Prostate gland (tissue), 2 donors: Measurements from ENCODE around the gene ZMAT5. TPM values are rescaled to one million over a fixed set of nuclear protein-coding genes. Genes with fewer than 3 reads are reported as not detected.
A peak's percentile ranks its signal among the peaks of the same experiment; 100 is the strongest.

Experiments
- DNase-seq: peaks from one replicate; pipeline ENCODE4 v3.0.0-alpha.2; 2019; ENCODE audit warnings: low spot score
- H3K27ac ChIP-seq, 2 donors: fragments of 200-600 bp; sonication (generic); 2 replicates each; pipeline ENCODE4 v1.5.1; 2017 to 2019
- H3K27me3 ChIP-seq: fragments of 200-600 bp; sonication (generic); replicated peaks from 2 replicates; pipeline ENCODE4 v1.5.1; 2019; ENCODE audit not compliant: insufficient read depth
- H3K36me3 ChIP-seq, 2 donors: fragments of 200-600 bp; sonication (generic); 1 replicate in 1 of 2; 2 replicates in 1 of 2; pipeline versions ENCODE4 v1.5.1 to v1.8.1; 2017 to 2019
- H3K4me1 ChIP-seq: fragments of 200-600 bp; sonication (generic); replicated peaks from 2 replicates; pipeline ENCODE4 v1.5.1; 2019
- H3K4me3 ChIP-seq, 2 donors: fragments of 200-600 bp; sonication (generic); 2 replicates each; pipeline ENCODE4 v1.5.1; 2017 to 2019
- H3K9me3 ChIP-seq: fragments of 200-600 bp; sonication (generic); 2 replicates; pipeline ENCODE4 v1.5.1; 2017
- CTCF ChIP-seq, 4 experiments: fragments of 200-600 bp in 2 of 4; fragments of 450-650 bp in 2 of 4; sonication (generic) in 2 of 4; IDR thresholded peaks; 1 replicate in 3 of 4; 2 replicates in 1 of 4; pipeline ENCODE4 v1.5.1; 2016 to 2019; ENCODE audit warnings: antibody characterized with exemption in 4 of 4, mild to moderate bottlenecking in 2 of 4, moderate library complexity in 2 of 4
- POLR2A ChIP-seq: fragments of 450-650 bp; IDR thresholded peaks from one replicate; pipeline ENCODE4 v1.6.1; 2016; ENCODE audit warnings: antibody characterized with exemption, mild to moderate bottlenecking
- POLR2AphosphoS5 ChIP-seq: sonication (generic); formaldehyde crosslinking; IDR thresholded peaks from one replicate; pipeline ENCODE4 v1.6.1; 2017; ENCODE audit warnings: antibody characterized with exemption
- WGBS: methylation state at CpG from one replicate; pipeline ENCODE4 v1.1.5; 2018; 5-methylcytosine and 5-hydroxymethylcytosine counted together
- intact Hi-C: fragments of 100-400 bp; cut with DNase I; formaldehyde crosslinking; loops from one replicate; pipeline ENCODE4 v1.14.2; 2022
- total RNA-seq, 2 donors: library from RNA; depleted of rRNA; stranded (reverse); fragments of >200 nt; gene quantifications; one replicate each; pipeline ENCODE4 v1.1.0, GENCODE V29; 2016

The ZMAT5 gene
- total RNA-seq, 2 donors from 2014 or later = 32.9 to 33.5 TPM

- 28% methylated on average over 5 of the region's 5 CpGs for WGBS
- Histone ChIP-seq H3K4me3 (no peak overlapping the region), H3K27me3 (no peaks in the 10 kb centered on the region), H3K36me3 (peaks cover 0 to 26% of the 10 kb centered on the region in 2 donors), H3K27ac (no peak overlapping the region), H3K4me1 (peaks cover 8% of the 10 kb centered on the region), H3K9me3 (no peaks in the 10 kb centered on the region)
- TF ChIP-seq POLR2AphosphoS5 (no peak), CTCF (IDR thresholded peaks at IDR 0.05) (no peak), POLR2A (no peak)
- intact Hi-C loops = no loop called here
- DNase-seq = no peak
Measured at GRCh38 chr22:29786031-29786430, 19.2 kb upstream of the ZMAT5 start.

GRCh38 chr22:29784451-29785361 is 17.9 kb upstream of the ZMAT5 start:
- Histone ChIP-seq H3K4me1 (peaks cover 8% of the 10 kb centered on the region), H3K9me3 (no peaks in the 10 kb centered on the region), H3K36me3 (peaks cover 0 to 13% of the 10 kb centered on the region in 2 donors), H3K4me3 (no peak overlapping the region), H3K27me3 (no peaks in the 10 kb centered on the region), H3K27ac (peak overlapping the region; percentile 43 to 53)
- no peak for DNase-seq
- TF ChIP-seq POLR2AphosphoS5 (peak; percentile 39), CTCF (IDR thresholded peaks at IDR 0.05) (no peak)
- 24% methylated on average over 9 of the region's 9 CpGs for WGBS
- intact Hi-C loops = no loop called here

GRCh38 chr22:29782061-29782845 is 15.4 kb upstream of the ZMAT5 start:
- DNase-seq = peak; percentile 89
- TF ChIP-seq CTCF (IDR thresholded peaks at IDR 0.05) (no peak), POLR2AphosphoS5 (peak; percentile 73), POLR2A (no peak)
- H3K4me1 ChIP-seq = peaks cover 6% of the 10 kb centered on the region
- no peak overlapping the region for H3K4me3 ChIP-seq
- H3K27me3 ChIP-seq = no peaks in the 10 kb centered on the region
- H3K27ac ChIP-seq = peak overlapping the region; percentile 51 to 62
- no peaks in the 10 kb centered on the region for H3K9me3 ChIP-seq
- H3K36me3 ChIP-seq = no peaks in the 10 kb centered on the region
- intact Hi-C loops = no loop called here
- WGBS = 50% methylated on average over 7 of the region's 7 CpGs

- no peaks in the 10 kb centered on the region for H3K27me3 ChIP-seq
- intact Hi-C loops = no loop called here
- TF ChIP-seq CTCF (IDR thresholded peaks at IDR 0.05) (no peak), POLR2AphosphoS5 (no peak), POLR2A (no peak)
- no peaks in the 10 kb centered on the region for H3K36me3 ChIP-seq
- H3K27ac ChIP-seq = peak overlapping the region in 1 of 2 donors; percentile 62
- no peaks in the 10 kb centered on the region for H3K9me3 ChIP-seq
- no peak overlapping the region for H3K4me3 ChIP-seq
- WGBS = 53% methylated on average over 8 of the region's 8 CpGs
- no peak for DNase-seq
- H3K4me1 ChIP-seq = peaks cover 6% of the 10 kb centered on the region
Measured at GRCh38 chr22:29780748-29781676, 14.2 kb upstream of the ZMAT5 start.
